HepG2 (cell line): ENCODE data around the gene KCNQ5.

Source experiments
- ATRX ChIP-seq: sonication (generic); formaldehyde crosslinking; IDR thresholded peaks from 2 replicates; pipeline ENCODE4 v1.4.0; 2020; ENCODE audit warnings: missing genetic modification reagents, borderline replicate concordance
- BRCA1 ChIP-seq: sonication (generic); formaldehyde crosslinking; IDR thresholded peaks from 2 replicates; pipeline ENCODE4 v1.4.0; 2020; ENCODE audit warnings: missing genetic modification reagents
- CAMTA2 ChIP-seq: sonication (generic); formaldehyde crosslinking; IDR thresholded peaks from 2 replicates; pipeline ENCODE4 v1.4.0; 2020; ENCODE audit warnings: mild to moderate bottlenecking, missing genetic modification reagents, borderline replicate concordance
- ETV6 ChIP-seq: sonication (generic); formaldehyde crosslinking; conservative IDR thresholded peaks from 2 replicates; pipeline ENCODE4 v1.4.0; 2020; ENCODE audit warnings: missing genetic modification reagents
- EZH2 ChIP-seq: conservative IDR thresholded peaks from 2 replicates; pipeline ENCODE4 v1.6.1; 2012; ENCODE audit warnings: mild to moderate bottlenecking, low read depth, low read length, moderate library complexity
- KDM6A ChIP-seq: IDR thresholded peaks from 2 replicates; pipeline ENCODE4 v1.6.1; 2016; ENCODE audit warnings: low read depth
- MIER3 ChIP-seq: IDR thresholded peaks from 2 replicates; pipeline ENCODE4 v1.6.1; 2016; ENCODE audit warnings: missing compliant biosample characterization, borderline replicate concordance
- POLR2A ChIP-seq, 2 experiments: IDR thresholded peaks; 2 replicates each; pipeline ENCODE4 v1.6.1; 2011; ENCODE audit warnings: low read depth in 2 of 2, low read length in 2 of 2, mild to moderate bottlenecking in 1 of 2, moderate library complexity in 1 of 2; ENCODE audit not compliant: insufficient read depth in 1 of 2
- TCF7L2 ChIP-seq: IDR thresholded peaks from 2 replicates; pipeline ENCODE4 v1.6.1; 2011; ENCODE audit warnings: mild to moderate bottlenecking, low read depth, low read length, moderate library complexity
- ZNF674 ChIP-seq: sonication (generic); formaldehyde crosslinking; IDR thresholded peaks from 2 replicates; pipeline ENCODE4 v1.5.0; 2020; ENCODE audit warnings: low read depth, mild to moderate bottlenecking, missing genetic modification reagents
- TF ChIP-seq, protein P1 (sequence below): sonication (generic); formaldehyde crosslinking; IDR thresholded peaks from 2 replicates; pipeline ENCODE4 v1.5.0; 2020; ENCODE audit warnings: mild to moderate bottlenecking, missing genetic modification reagents, moderate library complexity
- TF ChIP-seq, protein P2 (sequence below): sonication (generic); formaldehyde crosslinking; IDR thresholded peaks from 2 replicates; pipeline ENCODE4 v1.4.0; 2020; ENCODE audit warnings: mild to moderate bottlenecking, missing genetic modification reagents
- TF ChIP-seq, protein P3 (sequence below): sonication (generic); formaldehyde crosslinking; IDR thresholded peaks from 2 replicates; pipeline ENCODE4 v1.8.0; 2022; ENCODE audit warnings: mild to moderate bottlenecking, missing genetic modification reagents, moderate library complexity

DNA sequence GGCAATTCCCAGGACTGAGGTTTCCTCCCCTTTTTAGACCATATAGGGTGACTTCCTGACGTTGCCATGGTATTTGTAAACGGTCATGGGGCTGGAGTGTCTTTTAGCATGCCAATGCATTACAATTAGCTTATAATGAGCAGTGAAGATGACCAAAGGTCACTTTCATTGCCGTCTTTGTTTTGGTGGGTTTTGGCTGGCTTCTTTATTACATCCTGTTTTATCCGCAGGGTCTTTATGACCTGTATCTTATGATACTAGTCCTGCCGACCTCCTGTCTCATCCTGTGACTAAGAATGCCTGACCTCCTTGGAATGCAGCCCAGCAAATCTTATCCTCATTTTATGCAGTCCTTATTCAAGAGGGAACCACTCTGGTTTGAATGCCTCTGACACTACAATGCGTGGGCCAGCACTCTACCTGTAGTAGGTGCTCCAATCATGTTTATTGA lies 190.1 kb downstream of the KCNQ5 start:
- TF ChIP-seq, protein P1, sequence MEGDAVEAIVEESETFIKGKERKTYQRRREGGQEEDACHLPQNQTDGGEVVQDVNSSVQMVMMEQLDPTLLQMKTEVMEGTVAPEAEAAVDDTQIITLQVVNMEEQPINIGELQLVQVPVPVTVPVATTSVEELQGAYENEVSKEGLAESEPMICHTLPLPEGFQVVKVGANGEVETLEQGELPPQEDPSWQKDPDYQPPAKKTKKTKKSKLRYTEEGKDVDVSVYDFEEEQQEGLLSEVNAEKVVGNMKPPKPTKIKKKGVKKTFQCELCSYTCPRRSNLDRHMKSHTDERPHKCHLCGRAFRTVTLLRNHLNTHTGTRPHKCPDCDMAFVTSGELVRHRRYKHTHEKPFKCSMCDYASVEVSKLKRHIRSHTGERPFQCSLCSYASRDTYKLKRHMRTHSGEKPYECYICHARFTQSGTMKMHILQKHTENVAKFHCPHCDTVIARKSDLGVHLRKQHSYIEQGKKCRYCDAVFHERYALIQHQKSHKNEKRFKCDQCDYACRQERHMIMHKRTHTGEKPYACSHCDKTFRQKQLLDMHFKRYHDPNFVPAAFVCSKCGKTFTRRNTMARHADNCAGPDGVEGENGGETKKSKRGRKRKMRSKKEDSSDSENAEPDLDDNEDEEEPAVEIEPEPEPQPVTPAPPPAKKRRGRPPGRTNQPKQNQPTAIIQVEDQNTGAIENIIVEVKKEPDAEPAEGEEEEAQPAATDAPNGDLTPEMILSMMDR: no peak
- TF ChIP-seq TCF7L2 (no peak), ZNF674 (no peak), KDM6A (CRISPR knock-in tag) (no peak), EZH2 (no peak), ETV6 (no peak), MIER3 (CRISPR knock-in tag) (no peak), CAMTA2 (CRISPR knock-in tag) (no peak), POLR2A (IDR thresholded peaks at IDR 0.05; ENCODE audit: insufficient read depth in 1 of 2, low read depth in 2 of 2, low read length in 2 of 2) (no peak), ATRX (CRISPR knock-in tag) (no peak), BRCA1 (CRISPR knock-in tag) (no peak)
- TF ChIP-seq, protein P2, sequence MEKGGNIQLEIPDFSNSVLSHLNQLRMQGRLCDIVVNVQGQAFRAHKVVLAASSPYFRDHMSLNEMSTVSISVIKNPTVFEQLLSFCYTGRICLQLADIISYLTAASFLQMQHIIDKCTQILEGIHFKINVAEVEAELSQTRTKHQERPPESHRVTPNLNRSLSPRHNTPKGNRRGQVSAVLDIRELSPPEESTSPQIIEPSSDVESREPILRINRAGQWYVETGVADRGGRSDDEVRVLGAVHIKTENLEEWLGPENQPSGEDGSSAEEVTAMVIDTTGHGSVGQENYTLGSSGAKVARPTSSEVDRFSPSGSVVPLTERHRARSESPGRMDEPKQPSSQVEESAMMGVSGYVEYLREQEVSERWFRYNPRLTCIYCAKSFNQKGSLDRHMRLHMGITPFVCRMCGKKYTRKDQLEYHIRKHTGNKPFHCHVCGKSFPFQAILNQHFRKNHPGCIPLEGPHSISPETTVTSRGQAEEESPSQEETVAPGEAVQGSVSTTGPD (CRISPR knock-in tag): no peak
- TF ChIP-seq, protein P3, sequence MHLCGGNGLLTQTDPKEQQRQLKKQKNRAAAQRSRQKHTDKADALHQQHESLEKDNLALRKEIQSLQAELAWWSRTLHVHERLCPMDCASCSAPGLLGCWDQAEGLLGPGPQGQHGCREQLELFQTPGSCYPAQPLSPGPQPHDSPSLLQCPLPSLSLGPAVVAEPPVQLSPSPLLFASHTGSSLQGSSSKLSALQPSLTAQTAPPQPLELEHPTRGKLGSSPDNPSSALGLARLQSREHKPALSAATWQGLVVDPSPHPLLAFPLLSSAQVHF (CRISPR knock-in tag): no peak
